Sigmoid colon (tissue), 4 donors: ENCODE results near the gene AP5S1.
"Not testable (repeated sequence)": the region's sequence is repeated elsewhere in the genome, so short reads cannot be mapped to it uniquely, and the experiment has no call there.

ENCODE experiments used
- CTCF ChIP-seq, 4 experiments: fragments of 450-650 bp in 3 of 4; fragments of 200-600 bp in 1 of 4; IDR thresholded peaks; one replicate each; pipeline ENCODE4 v1.5.1; 2016 to 2019; ENCODE audit warnings: antibody characterized with exemption in 4 of 4, mild to moderate bottlenecking in 3 of 4, moderate library complexity in 2 of 4
- EP300 ChIP-seq, 4 donors: sonication (generic); formaldehyde crosslinking; IDR thresholded peaks; one replicate each; pipeline ENCODE4 v1.6.1; 2017; ENCODE audit warnings: antibody characterized with exemption in 4 of 4
- POLR2AphosphoS5 ChIP-seq, 4 donors: sonication (generic); formaldehyde crosslinking; IDR thresholded peaks; one replicate each; pipeline ENCODE4 v1.6.1; 2017; ENCODE audit warnings: antibody characterized with exemption in 4 of 4

GRCh38 chr20:3843990-3844619, 23.8 kb downstream of the AP5S1 start:
- TF ChIP-seq CTCF, POLR2AphosphoS5, EP300 (IDR thresholded peaks at IDR 0.05): not testable (repeated sequence)
